ENCODE results near the gene PAXX. TPM values are rescaled to one million over a fixed set of nuclear protein-coding genes. Genes with fewer than 3 reads are reported as not detected.

PAXX gene
- total RNA-seq, 1 donor, result 9.9 TPM

GRCh38 chr9:136949817-136950655 lies 42.2 kb upstream of the PAXX start:
- TF ChIP-seq CTCF (IDR thresholded peaks at IDR 0.05; ENCODE audit: insufficient read depth, low read depth, low read length), result no peak
- DNase-seq (ENCODE audit: low read depth), result peak; percentile 76
- peak overlapping the region; percentile 66 for H3K4me3 ChIP-seq (ENCODE audit: low read depth, low read length)

GRCh38 chr9:136950656-136951276 lies 41.5 kb upstream of the PAXX start:
- no peak for TF ChIP-seq CTCF (IDR thresholded peaks at IDR 0.05; ENCODE audit: insufficient read depth, low read depth, low read length)
- DNase-seq (ENCODE audit: low read depth), result no peak
- peak overlapping the region; percentile 66 for H3K4me3 ChIP-seq (ENCODE audit: low read depth, low read length)

- no peak for TF ChIP-seq CTCF (IDR thresholded peaks at IDR 0.05; ENCODE audit: insufficient read depth, low read depth, low read length)
- DNase-seq (ENCODE audit: low read depth), result no peak
Measured at GRCh38 chr9:136951541-136952320, 40.5 kb upstream of the PAXX start, which contains the start of gene LCN12. Gene LCN12, plus strand, starts transcription at chr9:136952273. Its CDS starts 55 bp downstream, at chr9:136952328.

GRCh38 chr9:136952321-136952850 lies 39.8 kb upstream of the PAXX start:
- no peak for DNase-seq (ENCODE audit: low read depth)
- TF ChIP-seq CTCF (IDR thresholded peaks at IDR 0.05; ENCODE audit: insufficient read depth, low read depth, low read length), result no peak
- H3K4me3 ChIP-seq (ENCODE audit: low read depth, low read length), result no peak overlapping the region

More at GRCh38 chr9:136951541-136952320, 40.5 kb upstream of the PAXX start, which contains the start of gene LCN12:
- H3K4me3 ChIP-seq (ENCODE audit: low read depth, low read length), result no peak within 1 kb of the TSS

GRCh38 chr9:136952876-136953770 lies 39.1 kb upstream of the PAXX start:
- H3K4me3 ChIP-seq (ENCODE audit: low read depth, low read length), result no peak overlapping the region
- no peak for TF ChIP-seq CTCF (IDR thresholded peaks at IDR 0.05; ENCODE audit: insufficient read depth, low read depth, low read length)
- no peak for DNase-seq (ENCODE audit: low read depth)

All from fibroblast of villous mesenchyme (primary cell).